ENCODE results near the gene GAB2.

Gene GAB2

GRCh38 chr11:78170874-78171549, 246.6 kb downstream of the GAB2 start:
- DNase-seq: no peak

- no peak for DNase-seq
Measured at GRCh38 chr11:78170413-78170812, 247.2 kb downstream of the GAB2 start.

GRCh38 chr11:78168539-78169477, 248.8 kb downstream of the GAB2 start:
- DNase-seq: no peak

GRCh38 chr11:78166855-78167469, 250.7 kb downstream of the GAB2 start:
- DNase-seq: no peak
